GM18873 (cell line): Measurements from ENCODE around the gene CLK3.
"Not testable (repeated sequence)": the region's sequence is repeated elsewhere in the genome, so short reads cannot be mapped to it uniquely, and the experiment has no call there.

ENCODE experiments used
- ATAC-seq: cut with Tn5 transposase; IDR thresholded peaks from one replicate; pipeline ENCODE4 v1.9.1; 2021; ENCODE audit warnings: mild to moderate bottlenecking, moderate library complexity, moderate number of reproducible peaks; ENCODE audit not compliant: unreplicated experiment, low FRiP score

Gene CLK3

GRCh38 chr15:74619916-74620635, 4.4 kb downstream of the CLK3 start:
- no peak for ATAC-seq

GRCh38 chr15:74620636-74621545, 5.3 kb downstream of the CLK3 start:
- no peak for ATAC-seq

GRCh38 chr15:74621546-74621920, 5.9 kb downstream of the CLK3 start:
- no peak for ATAC-seq

GRCh38 chr15:74621936-74622335, 6.3 kb downstream of the CLK3 start:
- no peak for ATAC-seq

- no peak for ATAC-seq
These were observed 7.1 kb downstream of the CLK3 start for GRCh38 chr15:74622758-74623157.

GRCh38 chr15:74624020-74624602, 8.5 kb downstream of the CLK3 start:
- no peak for ATAC-seq

GRCh38 chr15:74625693-74626092, 10.1 kb downstream of the CLK3 start:
- no peak for ATAC-seq

GRCh38 chr15:74626336-74626735, 10.7 kb downstream of the CLK3 start:
- no peak for ATAC-seq

- no peak for ATAC-seq
These were observed 11.4 kb downstream of the CLK3 start for GRCh38 chr15:74626752-74627692.

- ATAC-seq: no peak
These were observed 12.1 kb downstream of the CLK3 start for GRCh38 chr15:74627766-74628165.

- no peak for ATAC-seq
These were observed 12.6 kb downstream of the CLK3 start for GRCh38 chr15:74628199-74628598.

- no peak for ATAC-seq
These were observed 13.3 kb downstream of the CLK3 start for GRCh38 chr15:74628949-74629348.

- not testable (repeated sequence) for ATAC-seq
These were observed 14.1 kb downstream of the CLK3 start for GRCh38 chr15:74629696-74630095.

- no peak for ATAC-seq
These were observed 14.8 kb downstream of the CLK3 start for GRCh38 chr15:74630284-74631086.

GRCh38 chr15:74631087-74631385, 15.4 kb downstream of the CLK3 start:
- no peak for ATAC-seq

GRCh38 chr15:74631408-74631807, 15.8 kb downstream of the CLK3 start:
- no peak for ATAC-seq

- ATAC-seq: no peak
These were observed 16.4 kb downstream of the CLK3 start for GRCh38 chr15:74631935-74632560.

- no peak for ATAC-seq
These were observed 17.0 kb downstream of the CLK3 start for GRCh38 chr15:74632601-74633000.

- no peak for ATAC-seq
These were observed 18.1 kb downstream of the CLK3 start for GRCh38 chr15:74633781-74634180.
